Mammary epithelial cell (primary cell): ENCODE results near the gene NUP107.

Source experiments
- EZH2 ChIP-seq: IDR thresholded peaks from 2 replicates; pipeline ENCODE4 v1.6.1; 2012; ENCODE audit warnings: low read length, inconsistent platforms, borderline replicate concordance
- TF ChIP-seq, protein P1 (sequence below), 2 donors: IDR thresholded peaks in 1 of 2; conservative IDR thresholded peaks in 1 of 2; 2 replicates each; pipeline ENCODE4 v1.5.1; 2011 to 2012; ENCODE audit warnings: inconsistent platforms in 2 of 2, low read length in 2 of 2, mild to moderate bottlenecking in 2 of 2, control low read depth in 1 of 2, low read depth in 1 of 2; ENCODE audit not compliant: insufficient read depth in 1 of 2; ENCODE audit errors: extremely low read depth in 1 of 2

DNA sequence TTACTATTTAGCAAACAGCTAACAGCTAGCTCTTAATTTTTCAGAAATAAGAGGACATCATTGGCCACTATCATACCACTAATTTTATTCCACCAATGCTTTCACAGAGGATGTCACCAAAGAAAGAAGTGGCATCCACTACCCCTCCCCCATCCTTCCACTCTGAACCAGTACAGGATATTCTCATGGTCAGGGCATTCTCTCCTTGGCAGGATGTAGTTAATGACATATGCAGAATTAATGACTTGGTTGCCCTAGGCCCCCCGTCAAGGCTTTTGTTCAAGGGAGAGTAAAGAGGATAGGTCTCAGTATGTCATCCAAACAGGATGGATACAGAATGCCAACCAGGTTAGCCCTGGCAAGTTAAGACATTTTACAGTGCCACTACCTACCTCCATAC is 18.9 kb upstream of the NUP107 start:
- TF ChIP-seq, protein P1, sequence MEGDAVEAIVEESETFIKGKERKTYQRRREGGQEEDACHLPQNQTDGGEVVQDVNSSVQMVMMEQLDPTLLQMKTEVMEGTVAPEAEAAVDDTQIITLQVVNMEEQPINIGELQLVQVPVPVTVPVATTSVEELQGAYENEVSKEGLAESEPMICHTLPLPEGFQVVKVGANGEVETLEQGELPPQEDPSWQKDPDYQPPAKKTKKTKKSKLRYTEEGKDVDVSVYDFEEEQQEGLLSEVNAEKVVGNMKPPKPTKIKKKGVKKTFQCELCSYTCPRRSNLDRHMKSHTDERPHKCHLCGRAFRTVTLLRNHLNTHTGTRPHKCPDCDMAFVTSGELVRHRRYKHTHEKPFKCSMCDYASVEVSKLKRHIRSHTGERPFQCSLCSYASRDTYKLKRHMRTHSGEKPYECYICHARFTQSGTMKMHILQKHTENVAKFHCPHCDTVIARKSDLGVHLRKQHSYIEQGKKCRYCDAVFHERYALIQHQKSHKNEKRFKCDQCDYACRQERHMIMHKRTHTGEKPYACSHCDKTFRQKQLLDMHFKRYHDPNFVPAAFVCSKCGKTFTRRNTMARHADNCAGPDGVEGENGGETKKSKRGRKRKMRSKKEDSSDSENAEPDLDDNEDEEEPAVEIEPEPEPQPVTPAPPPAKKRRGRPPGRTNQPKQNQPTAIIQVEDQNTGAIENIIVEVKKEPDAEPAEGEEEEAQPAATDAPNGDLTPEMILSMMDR (conservative IDR thresholded peaks at IDR 0.05 in 1 of 2, IDR thresholded peaks at IDR 0.05 in 1 of 2; ENCODE audit: extremely low read depth in 1 of 2, insufficient read depth in 1 of 2, low read depth in 1 of 2, low read length in 2 of 2) = no peak
- no peak for TF ChIP-seq EZH2
